GM12892 (cell line): ENCODE results near the gene GLT1D1.

Experiments
- POLR2A ChIP-seq: IDR thresholded peaks from 2 replicates; pipeline ENCODE4 v1.6.1; 2011; ENCODE audit warnings: low read depth, low read length, control low read depth
- POLR2AphosphoS5 ChIP-seq: IDR thresholded peaks from 2 replicates; pipeline ENCODE4 v1.6.1; 2011; ENCODE audit warnings: low read depth, low read length, control low read depth
- TAF1 ChIP-seq: IDR thresholded peaks from 2 replicates; pipeline ENCODE4 v1.6.1; 2011; ENCODE audit warnings: low read depth, mild to moderate bottlenecking, control low read depth, low read length, borderline replicate concordance

DNA sequence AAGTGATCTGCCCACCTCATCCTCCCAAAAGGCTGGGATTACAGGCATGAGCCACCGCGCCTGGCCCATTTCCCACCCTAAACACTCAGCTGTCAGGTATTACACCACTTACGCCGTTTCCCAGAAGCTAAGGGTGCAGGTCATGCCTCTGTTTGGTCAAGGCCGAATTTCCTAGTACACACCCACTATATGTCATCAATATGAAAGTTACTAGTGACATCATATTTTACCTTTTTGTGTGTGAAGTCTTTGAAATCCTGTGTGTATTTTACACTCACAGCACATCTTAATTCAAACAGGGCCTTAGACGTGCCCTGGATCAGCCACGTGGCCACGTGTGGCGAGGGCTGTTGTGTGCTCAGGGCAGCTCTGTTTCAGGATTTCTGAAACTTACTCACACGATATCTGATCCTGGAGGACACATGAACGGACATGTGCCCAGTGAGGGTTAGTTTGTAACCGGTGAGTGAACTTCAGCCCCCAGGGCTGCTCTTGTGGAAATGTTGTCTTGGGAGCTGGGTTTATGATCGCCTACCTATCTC is 51.8 kb downstream of the GLT1D1 start:
- no peak for TF ChIP-seq TAF1
- no peak for TF ChIP-seq POLR2A
- no peak for TF ChIP-seq POLR2AphosphoS5
